Mammary epithelial cell (primary cell): ENCODE data around the gene DDX10.

Experiments
- CTCF ChIP-seq, 2 donors: IDR thresholded peaks in 1 of 2; conservative IDR thresholded peaks in 1 of 2; 2 replicates each; pipeline ENCODE4 v1.5.1; 2011 to 2012; ENCODE audit warnings: inconsistent platforms in 2 of 2, low read length in 2 of 2, mild to moderate bottlenecking in 2 of 2, control low read depth in 1 of 2, low read depth in 1 of 2; ENCODE audit not compliant: insufficient read depth in 1 of 2; ENCODE audit errors: extremely low read depth in 1 of 2
- EZH2 ChIP-seq: IDR thresholded peaks from 2 replicates; pipeline ENCODE4 v1.6.1; 2012; ENCODE audit warnings: low read length, inconsistent platforms, borderline replicate concordance

- TF ChIP-seq CTCF (conservative IDR thresholded peaks at IDR 0.05 in 1 of 2, IDR thresholded peaks at IDR 0.05 in 1 of 2; ENCODE audit: extremely low read depth in 1 of 2, insufficient read depth in 1 of 2, low read depth in 1 of 2, low read length in 2 of 2) (peak; percentile 44 to 51), EZH2 (no peak)
These were observed 70.2 kb downstream of the DDX10 start for GRCh38 chr11:108734956-108735559.
